HG02763 (cell line): Measurements from ENCODE around the gene CERS4.
A peak's percentile ranks its signal among the peaks of the same experiment; 100 is the strongest.
"Not testable (repeated sequence)": the region's sequence is repeated elsewhere in the genome, so short reads cannot be mapped to it uniquely, and the experiment has no call there.

Experiments
- ATAC-seq: cut with Tn5 transposase; IDR thresholded peaks from one replicate; pipeline ENCODE4 v1.9.1; 2021; ENCODE audit warnings: mild to moderate bottlenecking, moderate library complexity; ENCODE audit not compliant: unreplicated experiment

The CERS4 gene, protein sequence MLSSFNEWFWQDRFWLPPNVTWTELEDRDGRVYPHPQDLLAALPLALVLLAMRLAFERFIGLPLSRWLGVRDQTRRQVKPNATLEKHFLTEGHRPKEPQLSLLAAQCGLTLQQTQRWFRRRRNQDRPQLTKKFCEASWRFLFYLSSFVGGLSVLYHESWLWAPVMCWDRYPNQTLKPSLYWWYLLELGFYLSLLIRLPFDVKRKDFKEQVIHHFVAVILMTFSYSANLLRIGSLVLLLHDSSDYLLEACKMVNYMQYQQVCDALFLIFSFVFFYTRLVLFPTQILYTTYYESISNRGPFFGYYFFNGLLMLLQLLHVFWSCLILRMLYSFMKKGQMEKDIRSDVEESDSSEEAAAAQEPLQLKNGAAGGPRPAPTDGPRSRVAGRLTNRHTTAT

GRCh38 chr19:8208922-8209461 is at the start of gene CERS4:
Gene CERS4, plus strand, starts transcription at chr19:8209370. Its CDS starts 41,707 bp downstream, at chr19:8251077.
- ATAC-seq: peak; percentile 50

DNA sequence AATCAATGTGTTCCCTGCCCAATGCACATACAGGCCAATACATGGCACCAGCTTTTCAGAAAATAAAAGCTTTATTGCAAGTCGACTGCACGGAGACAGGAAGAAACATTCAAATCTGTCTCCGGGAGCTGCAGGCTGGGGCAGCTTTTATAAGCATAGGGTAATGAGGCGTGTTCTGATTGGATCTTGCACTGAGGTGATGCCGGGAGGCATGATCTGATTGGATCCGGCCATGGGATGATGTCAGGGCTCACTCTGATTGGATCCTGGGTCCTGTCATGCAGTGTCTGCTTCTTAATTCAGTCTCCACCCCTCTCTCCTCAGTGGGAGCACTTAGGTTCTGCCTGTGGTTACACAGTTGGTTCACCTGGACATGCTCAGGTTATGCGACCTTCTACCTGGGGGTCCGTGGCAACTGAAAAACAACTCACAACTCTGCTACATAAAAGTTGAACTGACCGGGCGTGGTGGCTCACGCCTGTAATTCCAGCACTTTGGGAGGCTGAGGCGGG is 48.0 kb upstream of the CERS4 start:
- ATAC-seq: no peak

- no peak for ATAC-seq
Observed at GRCh38 chr19:8163759-8164158, 45.4 kb upstream of the CERS4 start.

- no peak for ATAC-seq
Observed at GRCh38 chr19:8167985-8168384, 41.2 kb upstream of the CERS4 start.

DNA sequence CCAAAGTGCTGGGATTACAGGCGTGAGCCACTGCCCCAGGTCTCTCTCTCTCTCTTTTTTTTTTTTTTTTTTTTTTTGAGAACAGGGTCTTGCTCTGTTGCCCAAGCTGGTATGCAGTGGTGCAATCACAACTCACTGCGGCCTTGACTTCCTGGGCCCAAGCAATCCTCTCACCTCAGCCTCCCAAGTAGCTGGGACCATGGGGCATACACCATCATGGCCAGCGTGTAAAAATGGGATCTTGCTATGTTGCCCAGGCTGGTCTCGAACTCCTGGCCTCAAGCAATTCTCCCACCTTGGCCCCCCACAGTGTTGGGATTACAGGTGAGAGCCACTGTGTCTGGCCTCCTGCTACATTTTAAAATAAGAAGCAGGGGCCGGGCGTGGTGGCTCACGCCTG is 40.6 kb upstream of the CERS4 start:
- no peak for ATAC-seq

DNA sequence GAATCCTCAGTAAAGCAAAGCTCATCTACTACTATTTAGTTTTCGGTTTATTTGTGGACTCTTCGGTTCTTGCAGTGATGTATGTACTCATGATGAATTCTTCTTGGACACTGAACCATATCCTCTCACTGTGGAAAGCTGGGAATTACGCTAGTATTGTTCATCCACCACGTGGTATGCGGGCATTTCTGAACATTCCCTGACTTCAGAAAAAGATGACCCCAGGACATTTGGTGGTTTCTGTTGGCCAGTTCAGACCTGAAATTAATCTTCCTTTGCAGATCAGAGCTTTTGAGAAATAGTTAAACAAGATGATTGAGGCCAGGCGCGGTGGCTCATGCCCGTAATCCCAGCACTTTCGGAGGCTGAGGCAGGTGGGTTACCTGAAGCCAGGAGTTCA is 34.5 kb upstream of the CERS4 start:
- ATAC-seq: no peak

DNA sequence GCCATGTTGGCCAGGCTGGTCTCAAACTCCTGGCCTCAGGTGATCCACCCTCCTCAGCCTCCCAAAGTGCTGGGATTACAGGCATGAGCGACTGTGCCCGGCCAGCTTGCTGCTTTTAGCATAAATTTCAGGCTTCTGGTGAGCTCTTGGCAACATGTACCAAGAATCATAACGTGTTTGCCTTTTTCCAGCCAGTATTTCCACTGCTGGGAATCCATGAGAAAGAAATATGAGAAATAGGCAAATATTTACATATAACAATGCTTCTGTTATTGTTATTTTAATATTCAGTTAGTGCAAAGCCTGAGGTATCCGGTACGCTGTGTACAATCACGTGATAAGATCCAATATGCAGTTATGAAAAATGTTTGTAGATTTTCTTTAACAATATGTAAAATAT is 29.2 kb upstream of the CERS4 start:
- no peak for ATAC-seq

- ATAC-seq: no peak
Observed at GRCh38 chr19:8184274-8184673, 24.9 kb upstream of the CERS4 start.

- no peak for ATAC-seq
Observed at GRCh38 chr19:8185343-8186068, 23.7 kb upstream of the CERS4 start.

- ATAC-seq: no peak
Observed at GRCh38 chr19:8192221-8192820, 16.8 kb upstream of the CERS4 start.

DNA sequence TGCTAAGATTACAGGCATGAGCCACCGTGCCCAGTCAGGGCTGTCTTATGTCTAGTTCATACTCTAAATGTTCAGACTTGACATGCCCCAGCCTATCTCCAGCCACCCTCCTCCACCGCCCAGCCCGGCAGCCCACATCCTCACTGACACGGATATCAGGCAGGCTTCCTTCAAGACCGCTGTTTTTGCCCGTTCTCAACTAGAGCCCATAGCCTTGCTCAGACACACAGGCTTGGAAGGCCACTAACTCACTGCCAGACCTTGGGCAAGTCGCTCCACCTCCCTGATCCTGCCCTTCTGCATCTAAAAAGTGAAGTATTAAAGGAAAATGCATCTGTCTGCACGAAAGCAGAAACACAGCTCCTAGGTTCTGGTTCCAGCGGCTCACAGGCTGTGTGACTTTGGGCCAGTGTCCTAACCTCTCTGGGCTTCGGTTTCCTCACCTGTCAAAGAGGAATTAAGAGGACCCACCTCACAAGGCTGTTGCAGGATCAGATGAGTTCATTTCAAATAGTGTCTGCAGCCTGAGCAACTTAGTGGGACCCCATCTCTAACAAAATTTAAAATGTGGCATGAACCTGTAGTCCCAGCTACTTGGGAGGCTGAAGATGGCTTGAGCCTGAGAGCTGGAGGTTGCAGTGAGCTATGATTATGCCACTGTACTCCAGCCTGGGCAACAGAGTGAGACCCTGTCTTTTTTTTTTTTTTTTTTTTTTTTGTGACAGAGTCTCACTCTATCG is 14.5 kb upstream of the CERS4 start:
- no peak for ATAC-seq

DNA sequence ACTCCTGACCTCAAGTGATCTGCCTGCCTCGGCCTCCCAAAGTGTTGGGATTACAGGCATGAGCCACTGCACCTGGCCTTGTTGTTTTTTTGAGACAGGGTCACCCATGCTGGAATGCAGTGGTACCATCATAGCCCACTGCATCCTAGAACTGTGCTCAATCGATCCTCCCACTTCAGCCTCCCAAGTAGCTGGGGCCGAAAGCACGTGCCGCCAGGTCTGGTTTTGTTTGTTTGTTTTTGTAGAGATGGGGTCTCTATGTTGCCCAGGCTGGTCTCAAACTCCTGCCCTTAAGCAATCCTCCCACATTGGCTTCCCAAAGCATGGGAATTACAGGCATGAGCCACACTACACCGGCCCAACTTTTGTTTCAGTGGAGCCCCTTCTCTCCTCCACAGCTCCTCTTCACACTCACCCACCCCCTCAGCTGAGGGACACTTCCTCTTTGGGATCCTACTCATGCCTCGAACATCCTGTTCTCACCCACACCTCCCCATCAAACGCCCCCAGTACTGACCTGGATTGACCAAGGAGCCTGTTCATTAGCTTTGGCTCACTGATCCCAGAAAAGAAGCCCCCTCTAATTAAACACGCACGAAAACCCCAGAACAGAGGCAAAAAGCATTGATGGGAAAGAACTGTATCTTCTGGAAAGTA is 12.8 kb upstream of the CERS4 start:
- ATAC-seq: no peak

- not testable (repeated sequence) for ATAC-seq
Observed at GRCh38 chr19:8203288-8204120, 5.7 kb upstream of the CERS4 start.

GRCh38 chr19:8204961-8205360 is 4.2 kb upstream of the CERS4 start:
- ATAC-seq: no peak

GRCh38 chr19:8206147-8207087 is 2.8 kb upstream of the CERS4 start:
- ATAC-seq: no peak

DNA sequence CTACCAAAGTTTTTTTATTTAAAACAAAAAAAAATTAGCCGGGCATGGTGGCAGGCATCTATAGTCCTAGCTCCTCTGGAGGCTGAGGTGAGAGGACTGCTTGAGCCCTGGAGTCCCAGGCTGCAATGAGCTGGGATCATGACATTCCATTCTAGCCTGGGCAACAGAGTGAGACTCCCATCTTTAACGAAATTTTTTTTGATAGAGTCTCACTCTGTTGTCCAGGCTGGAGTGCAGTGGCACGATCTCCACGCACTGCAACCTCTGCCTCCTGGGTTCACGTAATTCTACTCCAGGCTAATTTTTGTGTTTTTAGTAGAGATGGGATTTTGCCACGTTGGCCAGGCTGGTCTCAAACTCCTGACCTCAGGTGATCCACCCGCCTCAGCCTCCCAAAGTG is 1.8 kb upstream of the CERS4 start:
- not testable (repeated sequence) for ATAC-seq

DNA sequence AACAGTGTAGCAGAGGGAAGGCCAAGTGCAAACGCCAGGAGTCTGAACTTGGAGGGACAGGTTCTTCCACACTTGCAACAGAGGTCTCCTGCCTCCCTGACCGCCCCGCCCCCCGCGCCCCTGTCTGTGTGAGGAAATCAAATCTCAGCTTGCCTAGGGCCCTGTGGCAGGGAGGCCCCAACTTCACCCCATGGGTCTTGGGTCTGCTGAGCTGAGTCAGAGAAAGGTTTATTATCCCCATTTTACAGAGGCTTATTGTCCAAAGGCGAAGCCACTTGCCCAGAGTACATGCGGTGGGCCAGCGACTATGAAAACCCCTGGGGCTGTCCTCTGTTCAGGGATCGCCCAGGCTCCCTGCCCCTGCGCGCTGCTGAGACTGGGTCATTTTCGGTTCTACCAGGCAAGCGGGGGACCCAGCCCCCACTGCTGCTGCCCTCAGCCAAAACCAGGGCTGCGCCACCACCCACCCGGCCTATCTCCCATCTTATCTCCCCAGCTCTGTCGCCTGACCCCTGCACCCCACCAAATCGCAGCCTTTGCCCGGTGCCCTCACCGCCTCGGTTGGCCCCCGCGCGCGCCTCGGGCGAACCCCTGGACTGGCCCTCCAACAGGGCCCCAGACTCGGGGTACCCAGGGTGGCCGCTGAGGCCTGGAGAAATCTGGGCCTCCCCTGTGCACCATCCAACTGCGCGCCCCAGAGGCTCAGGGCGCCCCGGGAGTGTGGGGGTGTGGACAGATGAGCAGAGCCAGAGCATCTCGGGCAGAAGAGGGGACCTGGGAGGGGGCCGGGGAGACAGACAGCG is 850 bp upstream of the CERS4 start:
- ATAC-seq: no peak
